ENCODE data around the gene APOL6.

DNA sequence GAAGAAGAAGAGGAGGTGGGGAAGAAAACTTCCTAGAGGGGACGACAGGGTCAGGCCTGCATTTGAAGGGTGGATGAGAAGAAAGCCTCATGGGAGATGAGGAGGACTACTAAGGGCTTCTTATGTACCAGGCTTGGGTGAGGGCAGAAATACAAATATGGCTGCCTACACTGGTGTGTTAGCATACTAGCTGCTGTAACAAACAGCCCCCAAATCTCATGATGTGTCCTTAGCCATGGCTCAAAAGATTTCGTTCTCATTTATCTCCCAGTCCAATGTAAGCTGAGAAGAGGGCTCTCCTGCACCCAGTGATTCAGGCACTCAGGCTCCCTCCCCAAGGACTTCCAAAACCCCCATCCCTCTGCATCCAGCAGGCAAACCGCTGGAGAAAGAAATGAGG, 19.5 kb upstream of the APOL6 start:
- TF ChIP-seq, protein P1, sequence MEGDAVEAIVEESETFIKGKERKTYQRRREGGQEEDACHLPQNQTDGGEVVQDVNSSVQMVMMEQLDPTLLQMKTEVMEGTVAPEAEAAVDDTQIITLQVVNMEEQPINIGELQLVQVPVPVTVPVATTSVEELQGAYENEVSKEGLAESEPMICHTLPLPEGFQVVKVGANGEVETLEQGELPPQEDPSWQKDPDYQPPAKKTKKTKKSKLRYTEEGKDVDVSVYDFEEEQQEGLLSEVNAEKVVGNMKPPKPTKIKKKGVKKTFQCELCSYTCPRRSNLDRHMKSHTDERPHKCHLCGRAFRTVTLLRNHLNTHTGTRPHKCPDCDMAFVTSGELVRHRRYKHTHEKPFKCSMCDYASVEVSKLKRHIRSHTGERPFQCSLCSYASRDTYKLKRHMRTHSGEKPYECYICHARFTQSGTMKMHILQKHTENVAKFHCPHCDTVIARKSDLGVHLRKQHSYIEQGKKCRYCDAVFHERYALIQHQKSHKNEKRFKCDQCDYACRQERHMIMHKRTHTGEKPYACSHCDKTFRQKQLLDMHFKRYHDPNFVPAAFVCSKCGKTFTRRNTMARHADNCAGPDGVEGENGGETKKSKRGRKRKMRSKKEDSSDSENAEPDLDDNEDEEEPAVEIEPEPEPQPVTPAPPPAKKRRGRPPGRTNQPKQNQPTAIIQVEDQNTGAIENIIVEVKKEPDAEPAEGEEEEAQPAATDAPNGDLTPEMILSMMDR (IDR thresholded peaks at IDR 0.05), result no peak
- no peak for TF ChIP-seq EP300 (IDR thresholded peaks at IDR 0.05)
- TF ChIP-seq HOXA7 (CRISPR knock-in tag; IDR thresholded peaks at IDR 0.05), result no peak
- no peak for TF ChIP-seq POLR2AphosphoS2 (conservative IDR thresholded peaks at IDR 0.05; ENCODE audit: low read length)
- no peak for TF ChIP-seq RNF2 (IDR thresholded peaks at IDR 0.05; ENCODE audit: borderline replicate concordance, low read depth)
- TF ChIP-seq JUNB (IDR thresholded peaks at IDR 0.05), result no peak
- TF ChIP-seq, protein P2, sequence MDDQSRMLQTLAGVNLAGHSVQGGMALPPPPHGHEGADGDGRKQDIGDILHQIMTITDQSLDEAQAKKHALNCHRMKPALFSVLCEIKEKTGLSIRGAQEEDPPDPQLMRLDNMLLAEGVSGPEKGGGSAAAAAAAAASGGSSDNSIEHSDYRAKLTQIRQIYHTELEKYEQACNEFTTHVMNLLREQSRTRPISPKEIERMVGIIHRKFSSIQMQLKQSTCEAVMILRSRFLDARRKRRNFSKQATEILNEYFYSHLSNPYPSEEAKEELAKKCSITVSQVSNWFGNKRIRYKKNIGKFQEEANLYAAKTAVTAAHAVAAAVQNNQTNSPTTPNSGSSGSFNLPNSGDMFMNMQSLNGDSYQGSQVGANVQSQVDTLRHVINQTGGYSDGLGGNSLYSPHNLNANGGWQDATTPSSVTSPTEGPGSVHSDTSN (IDR thresholded peaks at IDR 0.05), result no peak
- TF ChIP-seq, protein P3, sequence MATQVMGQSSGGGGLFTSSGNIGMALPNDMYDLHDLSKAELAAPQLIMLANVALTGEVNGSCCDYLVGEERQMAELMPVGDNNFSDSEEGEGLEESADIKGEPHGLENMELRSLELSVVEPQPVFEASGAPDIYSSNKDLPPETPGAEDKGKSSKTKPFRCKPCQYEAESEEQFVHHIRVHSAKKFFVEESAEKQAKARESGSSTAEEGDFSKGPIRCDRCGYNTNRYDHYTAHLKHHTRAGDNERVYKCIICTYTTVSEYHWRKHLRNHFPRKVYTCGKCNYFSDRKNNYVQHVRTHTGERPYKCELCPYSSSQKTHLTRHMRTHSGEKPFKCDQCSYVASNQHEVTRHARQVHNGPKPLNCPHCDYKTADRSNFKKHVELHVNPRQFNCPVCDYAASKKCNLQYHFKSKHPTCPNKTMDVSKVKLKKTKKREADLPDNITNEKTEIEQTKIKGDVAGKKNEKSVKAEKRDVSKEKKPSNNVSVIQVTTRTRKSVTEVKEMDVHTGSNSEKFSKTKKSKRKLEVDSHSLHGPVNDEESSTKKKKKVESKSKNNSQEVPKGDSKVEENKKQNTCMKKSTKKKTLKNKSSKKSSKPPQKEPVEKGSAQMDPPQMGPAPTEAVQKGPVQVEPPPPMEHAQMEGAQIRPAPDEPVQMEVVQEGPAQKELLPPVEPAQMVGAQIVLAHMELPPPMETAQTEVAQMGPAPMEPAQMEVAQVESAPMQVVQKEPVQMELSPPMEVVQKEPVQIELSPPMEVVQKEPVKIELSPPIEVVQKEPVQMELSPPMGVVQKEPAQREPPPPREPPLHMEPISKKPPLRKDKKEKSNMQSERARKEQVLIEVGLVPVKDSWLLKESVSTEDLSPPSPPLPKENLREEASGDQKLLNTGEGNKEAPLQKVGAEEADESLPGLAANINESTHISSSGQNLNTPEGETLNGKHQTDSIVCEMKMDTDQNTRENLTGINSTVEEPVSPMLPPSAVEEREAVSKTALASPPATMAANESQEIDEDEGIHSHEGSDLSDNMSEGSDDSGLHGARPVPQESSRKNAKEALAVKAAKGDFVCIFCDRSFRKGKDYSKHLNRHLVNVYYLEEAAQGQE (IDR thresholded peaks at IDR 0.05), result no peak
- no peak for TF ChIP-seq POLR2A (IDR thresholded peaks at IDR 0.05; ENCODE audit: low read length)
- no peak for TF ChIP-seq MAFK (IDR thresholded peaks at IDR 0.05; ENCODE audit: partially characterized antibody)
- no peak for TF ChIP-seq RFX5 (IDR thresholded peaks at IDR 0.05)
- no peak for TF ChIP-seq BHLHE40 (IDR thresholded peaks at IDR 0.05; ENCODE audit: low read depth, low read length)
